ENCODE measurements around the gene EFNA2.

- TF ChIP-seq, protein P1, sequence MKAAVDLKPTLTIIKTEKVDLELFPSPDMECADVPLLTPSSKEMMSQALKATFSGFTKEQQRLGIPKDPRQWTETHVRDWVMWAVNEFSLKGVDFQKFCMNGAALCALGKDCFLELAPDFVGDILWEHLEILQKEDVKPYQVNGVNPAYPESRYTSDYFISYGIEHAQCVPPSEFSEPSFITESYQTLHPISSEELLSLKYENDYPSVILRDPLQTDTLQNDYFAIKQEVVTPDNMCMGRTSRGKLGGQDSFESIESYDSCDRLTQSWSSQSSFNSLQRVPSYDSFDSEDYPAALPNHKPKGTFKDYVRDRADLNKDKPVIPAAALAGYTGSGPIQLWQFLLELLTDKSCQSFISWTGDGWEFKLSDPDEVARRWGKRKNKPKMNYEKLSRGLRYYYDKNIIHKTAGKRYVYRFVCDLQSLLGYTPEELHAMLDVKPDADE (IDR thresholded peaks at IDR 0.05): no peak
- TF ChIP-seq CTCF (conservative IDR thresholded peaks at IDR 0.05; ENCODE audit: low read depth in 2 of 2) (no peak), POLR2AphosphoS5 (IDR thresholded peaks at IDR 0.05; ENCODE audit: low read depth) (no peak), EZH2 (IDR thresholded peaks at IDR 0.05; ENCODE audit: low read depth, unreplicated experiment) (no peak), JUNB (IDR thresholded peaks at IDR 0.05; ENCODE audit: unreplicated experiment) (no peak), ZNF114 (CRISPR knock-in tag; IDR thresholded peaks at IDR 0.05) (no peak), ZNF331 (CRISPR knock-in tag; IDR thresholded peaks at IDR 0.05; ENCODE audit: low read depth) (no peak), EZH2phosphoT487 (IDR thresholded peaks at IDR 0.05; ENCODE audit: unreplicated experiment) (no peak), CREB1 (CRISPR knock-in tag; IDR thresholded peaks at IDR 0.05; ENCODE audit: low read depth) (no peak), STAT1 (IDR thresholded peaks at IDR 0.05; ENCODE audit: unreplicated experiment) (no peak), NANOG (IDR thresholded peaks at IDR 0.05; ENCODE audit: borderline replicate concordance) (no peak)
- TF ChIP-seq, protein P2, sequence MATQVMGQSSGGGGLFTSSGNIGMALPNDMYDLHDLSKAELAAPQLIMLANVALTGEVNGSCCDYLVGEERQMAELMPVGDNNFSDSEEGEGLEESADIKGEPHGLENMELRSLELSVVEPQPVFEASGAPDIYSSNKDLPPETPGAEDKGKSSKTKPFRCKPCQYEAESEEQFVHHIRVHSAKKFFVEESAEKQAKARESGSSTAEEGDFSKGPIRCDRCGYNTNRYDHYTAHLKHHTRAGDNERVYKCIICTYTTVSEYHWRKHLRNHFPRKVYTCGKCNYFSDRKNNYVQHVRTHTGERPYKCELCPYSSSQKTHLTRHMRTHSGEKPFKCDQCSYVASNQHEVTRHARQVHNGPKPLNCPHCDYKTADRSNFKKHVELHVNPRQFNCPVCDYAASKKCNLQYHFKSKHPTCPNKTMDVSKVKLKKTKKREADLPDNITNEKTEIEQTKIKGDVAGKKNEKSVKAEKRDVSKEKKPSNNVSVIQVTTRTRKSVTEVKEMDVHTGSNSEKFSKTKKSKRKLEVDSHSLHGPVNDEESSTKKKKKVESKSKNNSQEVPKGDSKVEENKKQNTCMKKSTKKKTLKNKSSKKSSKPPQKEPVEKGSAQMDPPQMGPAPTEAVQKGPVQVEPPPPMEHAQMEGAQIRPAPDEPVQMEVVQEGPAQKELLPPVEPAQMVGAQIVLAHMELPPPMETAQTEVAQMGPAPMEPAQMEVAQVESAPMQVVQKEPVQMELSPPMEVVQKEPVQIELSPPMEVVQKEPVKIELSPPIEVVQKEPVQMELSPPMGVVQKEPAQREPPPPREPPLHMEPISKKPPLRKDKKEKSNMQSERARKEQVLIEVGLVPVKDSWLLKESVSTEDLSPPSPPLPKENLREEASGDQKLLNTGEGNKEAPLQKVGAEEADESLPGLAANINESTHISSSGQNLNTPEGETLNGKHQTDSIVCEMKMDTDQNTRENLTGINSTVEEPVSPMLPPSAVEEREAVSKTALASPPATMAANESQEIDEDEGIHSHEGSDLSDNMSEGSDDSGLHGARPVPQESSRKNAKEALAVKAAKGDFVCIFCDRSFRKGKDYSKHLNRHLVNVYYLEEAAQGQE (IDR thresholded peaks at IDR 0.05; ENCODE audit: unreplicated experiment): no peak
Observed at GRCh38 chr19:1272423-1273262, 13.0 kb upstream of the EFNA2 start.

Data from GM23338 (cell line).